GM13977 (cell line): ENCODE results near the gene ELL2.

ENCODE experiments used
- DNase-seq: peaks from one replicate; pipeline ENCODE4 v3.0.0; 2012; ENCODE audit warnings: low spot score
- in situ Hi-C: fragments of 300-500 bp; cut with MboI; formaldehyde crosslinking; loops from one replicate; pipeline ENCODE4 v1.12.0; 2022; ENCODE audit warnings: low sequenced_read_pairs, low pct_unique_long_range_greater_than_20kb, mixed read lengths, inconsistent platforms; ENCODE audit not compliant: unreplicated experiment
- TF ChIP-seq, protein P1 (sequence below): IDR thresholded peaks from 2 replicates; pipeline ENCODE4 v1.5.1; 2012; ENCODE audit warnings: mild to moderate bottlenecking, control low read depth; ENCODE audit not compliant: insufficient read depth; ENCODE audit errors: extremely low read depth, missing control alignments

ELL2 gene

DNA sequence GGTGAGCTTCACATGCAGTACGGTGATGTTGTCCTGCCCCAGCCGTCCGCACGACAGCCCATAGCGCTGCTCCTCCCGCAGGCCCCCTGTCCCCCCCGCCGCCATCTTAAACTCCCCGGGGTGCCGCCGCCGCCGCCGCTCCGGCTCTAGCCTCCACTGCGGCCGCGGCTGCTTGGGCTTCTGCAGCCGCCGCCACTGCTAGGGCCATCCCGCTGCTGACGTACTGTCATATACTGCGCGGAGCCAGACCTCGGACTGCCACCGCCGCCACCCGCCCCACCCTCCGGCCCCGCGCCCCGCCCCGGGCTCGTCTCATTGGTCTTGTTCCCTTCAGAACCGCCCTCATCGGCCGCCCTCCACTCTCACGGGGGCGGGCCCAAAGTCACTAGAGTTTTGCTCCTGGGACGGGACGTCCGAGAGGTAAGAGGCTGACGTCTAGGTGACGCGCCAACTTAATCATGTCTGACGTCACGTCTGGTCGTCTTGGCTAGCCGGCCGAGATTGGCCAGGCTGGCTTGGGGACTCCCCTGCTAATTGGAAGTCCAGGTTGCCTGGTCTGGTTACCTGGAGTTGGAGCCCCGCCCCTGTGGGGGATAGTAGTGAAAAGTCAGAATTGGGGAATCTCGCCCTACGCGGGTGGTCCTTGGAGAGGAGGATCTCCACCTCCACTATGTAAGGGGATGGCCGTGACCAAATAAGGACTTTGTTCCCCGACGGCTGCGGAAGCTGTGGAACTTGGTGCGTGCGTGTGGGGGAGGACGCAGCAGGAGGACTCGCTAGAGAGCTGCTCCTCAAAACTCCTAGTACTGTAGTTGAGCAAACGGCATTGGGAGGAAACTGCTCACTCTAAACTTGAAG lies at the start of gene ELL2:
Gene ELL2, minus strand, starts transcription at position 235 of the 858 bp plus-strand sequence. Its CDS starts 130 bp downstream, at position 105.
- peak; percentile 96 for DNase-seq
- in situ Hi-C loops = loop anchor here (25.0 kb wide), 1 partner anchor 375 kb away; no protein-coding TSS in a partner anchor
- TF ChIP-seq, protein P1, sequence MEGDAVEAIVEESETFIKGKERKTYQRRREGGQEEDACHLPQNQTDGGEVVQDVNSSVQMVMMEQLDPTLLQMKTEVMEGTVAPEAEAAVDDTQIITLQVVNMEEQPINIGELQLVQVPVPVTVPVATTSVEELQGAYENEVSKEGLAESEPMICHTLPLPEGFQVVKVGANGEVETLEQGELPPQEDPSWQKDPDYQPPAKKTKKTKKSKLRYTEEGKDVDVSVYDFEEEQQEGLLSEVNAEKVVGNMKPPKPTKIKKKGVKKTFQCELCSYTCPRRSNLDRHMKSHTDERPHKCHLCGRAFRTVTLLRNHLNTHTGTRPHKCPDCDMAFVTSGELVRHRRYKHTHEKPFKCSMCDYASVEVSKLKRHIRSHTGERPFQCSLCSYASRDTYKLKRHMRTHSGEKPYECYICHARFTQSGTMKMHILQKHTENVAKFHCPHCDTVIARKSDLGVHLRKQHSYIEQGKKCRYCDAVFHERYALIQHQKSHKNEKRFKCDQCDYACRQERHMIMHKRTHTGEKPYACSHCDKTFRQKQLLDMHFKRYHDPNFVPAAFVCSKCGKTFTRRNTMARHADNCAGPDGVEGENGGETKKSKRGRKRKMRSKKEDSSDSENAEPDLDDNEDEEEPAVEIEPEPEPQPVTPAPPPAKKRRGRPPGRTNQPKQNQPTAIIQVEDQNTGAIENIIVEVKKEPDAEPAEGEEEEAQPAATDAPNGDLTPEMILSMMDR = no peak

DNA sequence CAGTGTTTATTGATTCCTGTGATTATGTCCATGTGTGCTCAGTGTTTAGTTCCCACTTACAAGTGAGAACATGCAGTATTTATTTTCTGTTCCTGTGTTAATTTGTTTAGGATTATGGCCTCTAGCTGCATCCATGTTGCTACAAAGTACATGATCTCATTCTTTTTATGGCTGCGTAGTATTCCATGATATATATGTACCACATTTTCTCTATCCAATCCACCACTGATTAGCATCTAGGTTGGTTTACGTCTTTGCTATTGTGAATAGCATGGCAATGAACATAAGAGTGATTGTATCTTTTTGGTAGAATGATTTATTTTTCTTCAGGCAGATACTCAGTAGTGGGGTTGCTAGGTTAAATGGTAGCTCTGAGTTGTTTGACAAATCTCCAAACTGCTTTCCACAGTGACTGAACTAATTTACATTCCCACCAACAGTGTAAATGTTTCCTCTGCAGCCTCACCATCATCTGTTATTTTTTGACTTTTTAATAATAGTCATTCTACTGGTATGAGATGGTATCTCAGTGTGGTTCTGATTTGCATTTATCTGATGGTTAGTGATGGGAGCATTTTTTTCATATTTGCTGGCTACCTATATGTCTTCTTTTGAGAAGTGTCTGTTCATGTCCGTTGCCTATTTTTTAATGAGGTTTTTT lies 47.5 kb upstream of the ELL2 start:
- TF ChIP-seq, protein P1 = no peak
- DNase-seq = no peak
- in situ Hi-C loops = no loop called here

DNA sequence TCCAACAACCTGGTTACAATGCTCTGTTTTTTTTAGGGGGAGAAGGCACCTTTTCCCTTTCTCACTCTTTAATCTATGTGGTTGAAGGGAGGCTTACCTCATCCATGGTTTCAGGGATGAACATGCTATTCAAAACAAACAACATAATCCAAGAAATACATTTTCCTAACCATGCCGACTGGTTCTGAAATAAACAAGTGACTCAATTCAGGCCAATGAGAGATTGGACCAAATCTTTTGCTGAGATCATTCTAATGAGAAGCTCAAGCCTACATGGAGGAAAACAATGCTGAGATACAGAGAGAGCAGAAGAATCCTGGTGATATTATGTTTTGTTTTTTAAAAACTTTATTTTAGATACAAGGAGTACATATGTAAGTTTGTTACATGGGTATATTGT lies 46.8 kb upstream of the ELL2 start:
- in situ Hi-C loops = no loop called here
- TF ChIP-seq, protein P1 = no peak
- no peak for DNase-seq

DNA sequence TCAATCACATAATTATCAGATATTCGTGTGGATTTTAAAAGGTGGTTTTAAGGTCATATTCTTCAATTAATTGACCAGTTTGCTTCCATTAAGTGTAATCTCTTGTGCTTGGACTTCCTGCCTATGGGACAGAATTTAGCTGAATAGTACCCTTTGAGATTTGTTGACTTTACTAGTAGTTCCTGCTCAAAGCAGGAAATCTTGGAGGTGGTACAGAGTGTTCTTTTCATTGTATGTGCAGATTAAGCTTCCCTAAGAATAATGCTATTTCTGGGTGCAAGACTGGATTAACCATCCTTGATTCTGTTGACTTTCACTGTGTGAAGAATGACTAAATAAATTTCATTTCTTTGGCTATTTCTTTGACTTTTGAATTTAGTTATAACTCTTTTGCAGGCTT lies 45.4 kb upstream of the ELL2 start:
- in situ Hi-C loops = no loop called here
- no peak for DNase-seq
- TF ChIP-seq, protein P1 = no peak

DNA sequence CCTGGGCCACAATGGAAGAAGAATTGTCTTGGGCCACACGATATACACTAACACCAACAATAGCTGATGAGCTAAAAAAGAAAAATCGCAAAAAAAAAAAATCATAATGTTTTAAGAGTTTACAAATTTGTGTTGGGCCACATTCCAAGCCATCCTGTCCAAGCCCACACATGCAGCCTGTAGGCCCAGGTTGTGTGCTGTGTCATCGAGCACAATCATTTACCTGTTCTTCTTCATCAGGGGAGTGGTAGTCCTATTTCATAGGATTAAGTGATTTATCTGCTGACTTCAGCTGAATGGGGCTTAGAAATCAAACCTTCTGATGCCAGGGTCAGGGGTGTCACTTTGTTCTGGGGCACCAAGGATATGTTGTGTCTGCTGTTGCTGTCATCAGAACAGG lies 44.6 kb upstream of the ELL2 start:
- in situ Hi-C loops = no loop called here
- no peak for DNase-seq
- TF ChIP-seq, protein P1 = no peak

DNA sequence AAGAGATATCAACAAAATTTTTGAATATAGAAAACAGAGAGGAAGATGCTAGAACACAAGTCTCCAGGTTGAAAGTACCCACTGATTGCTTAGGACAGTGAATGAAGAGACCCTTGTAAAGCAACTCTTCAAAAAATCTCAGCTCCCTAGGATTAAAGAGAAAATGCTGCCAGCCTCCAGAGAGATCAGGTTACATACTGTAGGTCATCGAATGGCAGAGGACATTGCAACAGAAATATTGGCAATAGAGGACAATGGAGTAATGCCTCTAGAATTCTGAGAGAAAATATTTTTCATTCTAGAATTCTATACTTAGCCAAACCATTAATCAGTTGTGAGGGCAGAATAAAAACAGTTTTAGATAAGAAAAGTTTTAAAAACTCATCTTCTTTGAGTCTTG lies 43.1 kb upstream of the ELL2 start:
- TF ChIP-seq, protein P1 = no peak
- in situ Hi-C loops = no loop called here
- DNase-seq = no peak
